Mesenchymal stem cell (in vitro differentiated cells and primary cell): ENCODE measurements around the gene TRO.

ENCODE experiments used
- DNase-seq: peaks from one replicate; pipeline ENCODE4 v3.0.0-alpha.2; 2013
- H2AFZ ChIP-seq: one replicate; pipeline ENCODE4 v1.6.1; 2013; ENCODE audit warnings: low read depth, mild to moderate bottlenecking, control low read depth, inconsistent platforms, low read length, moderate library complexity
- H2AK5ac ChIP-seq: 2 replicates; pipeline ENCODE4 v1.6.1; 2013; ENCODE audit warnings: low read length, moderate library complexity, mild to moderate bottlenecking, inconsistent platforms; ENCODE audit not compliant: severe bottlenecking
- H2BK120ac ChIP-seq: one replicate; pipeline ENCODE4 v1.6.1; 2013; ENCODE audit warnings: low read depth, mild to moderate bottlenecking, inconsistent platforms, low read length, moderate library complexity
- H2BK12ac ChIP-seq, 2 experiments: one replicate each; pipeline ENCODE4 v1.6.1; 2013; ENCODE audit warnings: inconsistent platforms in 2 of 2, low read length in 2 of 2, mild to moderate bottlenecking in 2 of 2, moderate library complexity in 2 of 2, control low read depth in 1 of 2
- H2BK15ac ChIP-seq: one replicate; pipeline ENCODE4 v1.6.1; 2013; ENCODE audit warnings: mild to moderate bottlenecking, low read depth, inconsistent platforms; ENCODE audit not compliant: poor library complexity, severe bottlenecking
- H2BK5ac ChIP-seq: 2 replicates; pipeline ENCODE4 v1.6.1; 2013; ENCODE audit warnings: low read depth, mild to moderate bottlenecking, low read length, control low read depth, inconsistent platforms; ENCODE audit not compliant: poor library complexity, severe bottlenecking
- H3K14ac ChIP-seq, 2 experiments: one replicate each; pipeline ENCODE4 v1.6.1; 2013; ENCODE audit warnings: inconsistent platforms in 2 of 2, low read length in 2 of 2, control low read depth in 1 of 2, mild to moderate bottlenecking in 1 of 2, moderate library complexity in 1 of 2
- H3K18ac ChIP-seq, 2 experiments: one replicate each; pipeline ENCODE4 v1.6.1; 2013; ENCODE audit warnings: inconsistent platforms in 2 of 2, low read length in 2 of 2, control low read depth in 1 of 2, low read depth in 1 of 2, mild to moderate bottlenecking in 1 of 2
- H3K23ac ChIP-seq, 2 experiments: one replicate each; pipeline ENCODE4 v1.6.1; 2013; ENCODE audit warnings: inconsistent platforms in 2 of 2, low read length in 2 of 2, mild to moderate bottlenecking in 2 of 2, moderate library complexity in 2 of 2, control low read depth in 1 of 2
- H3K27ac ChIP-seq: 2 replicates; pipeline ENCODE4 v1.5.1; 2013; ENCODE audit warnings: mild to moderate bottlenecking, moderate library complexity, low read length, control low read depth, inconsistent platforms; ENCODE audit not compliant: poor library complexity, severe bottlenecking
- H3K27me3 ChIP-seq, 2 experiments: 2 replicates each; pipeline versions ENCODE4 v1.6.1 to v1.7.0; 2013; ENCODE audit warnings: low read length in 2 of 2, mild to moderate bottlenecking in 2 of 2, moderate library complexity in 2 of 2, control low read depth in 1 of 2, inconsistent platforms in 1 of 2; ENCODE audit not compliant: control insufficient read depth in 1 of 2, insufficient read depth in 1 of 2
- H3K36me3 ChIP-seq, 2 experiments: 2 replicates each; pipeline versions ENCODE4 v1.6.1 to v1.7.0; 2013; ENCODE audit warnings: low read length in 2 of 2, control low read depth in 1 of 2, inconsistent platforms in 1 of 2, low read depth in 1 of 2, mild to moderate bottlenecking in 1 of 2; ENCODE audit not compliant: insufficient read depth in 2 of 2, control insufficient read depth in 1 of 2
- H3K4ac ChIP-seq, 2 experiments: one replicate each; pipeline ENCODE4 v1.6.1; 2013; ENCODE audit warnings: inconsistent platforms in 2 of 2, low read length in 2 of 2, mild to moderate bottlenecking in 2 of 2, moderate library complexity in 2 of 2, control low read depth in 1 of 2, low read depth in 1 of 2
- H3K4me1 ChIP-seq: 2 replicates; pipeline ENCODE4 v1.6.1; 2013; ENCODE audit warnings: low read depth, low read length, control low read depth; ENCODE audit not compliant: control insufficient read depth, insufficient read depth
- H3K4me2 ChIP-seq: 2 replicates; pipeline ENCODE4 v1.6.1; 2013; ENCODE audit warnings: low read length, mild to moderate bottlenecking, inconsistent platforms; ENCODE audit not compliant: poor library complexity, severe bottlenecking
- H3K4me3 ChIP-seq, 2 experiments: 2 replicates each; pipeline versions ENCODE4 v1.5.1 to v1.7.0; 2013; ENCODE audit warnings: low read length in 2 of 2, mild to moderate bottlenecking in 2 of 2, control low read depth in 1 of 2, low read depth in 1 of 2; ENCODE audit not compliant: insufficient read depth in 1 of 2
- H3K79me1 ChIP-seq: replicated peaks from 2 replicates; pipeline ENCODE4 v1.6.1; 2013; ENCODE audit warnings: mild to moderate bottlenecking, control low read depth, low read length, inconsistent platforms; ENCODE audit not compliant: poor library complexity, severe bottlenecking
- H3K9ac ChIP-seq: 2 replicates; pipeline ENCODE4 v1.7.0; 2013; ENCODE audit warnings: mild to moderate bottlenecking, low read length, moderate library complexity
- H3K9me3 ChIP-seq: 2 replicates; pipeline ENCODE4 v1.7.0; 2013; ENCODE audit warnings: mild to moderate bottlenecking, low read length; ENCODE audit not compliant: control insufficient read depth
- H4K8ac ChIP-seq: one replicate; pipeline ENCODE4 v1.6.1; 2013; ENCODE audit warnings: inconsistent platforms, mild to moderate bottlenecking, low read length, moderate library complexity
- H4K91ac ChIP-seq: one replicate; pipeline ENCODE4 v1.6.1; 2013; ENCODE audit warnings: mild to moderate bottlenecking, low read length, inconsistent platforms
- WGBS: methylation state at CpG from one replicate; pipeline ENCODE4 v1.1.7; 2013; ENCODE audit warnings: mixed read lengths; 5-methylcytosine and 5-hydroxymethylcytosine counted together

TRO gene

DNA sequence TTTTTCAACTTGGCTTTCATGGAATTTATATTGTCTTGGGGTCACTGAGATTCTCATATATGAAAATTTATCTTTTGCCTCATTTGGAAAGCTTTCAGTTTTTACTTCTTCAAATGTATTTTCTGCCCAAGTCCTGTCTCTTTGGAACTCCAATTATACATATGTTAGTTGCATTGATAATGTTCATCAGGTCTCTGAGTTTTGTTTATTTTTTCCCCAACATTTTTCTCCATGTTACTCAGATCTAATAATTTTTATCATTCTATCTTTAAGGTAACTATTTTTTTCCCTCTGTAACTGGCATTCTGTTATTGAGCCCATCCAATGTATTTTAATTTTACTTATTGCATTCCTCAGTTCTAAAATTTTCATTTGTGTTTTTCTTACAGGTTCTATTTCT lies 10.7 kb upstream of the TRO start:
- Histone ChIP-seq H3K36me3 (no peaks in the 10 kb centered on the region), H3K23ac (no peak overlapping the region), H2BK12ac (no peak overlapping the region), H2BK5ac (no peak overlapping the region), H3K9me3 (peaks cover 22% of the 10 kb centered on the region), H2BK15ac (no peak overlapping the region), H2AFZ (no peak overlapping the region), H3K14ac (no peak overlapping the region), H3K4me2 (no peak overlapping the region), H3K4ac (no peak overlapping the region), H3K18ac (no peak overlapping the region), H3K27ac (no peak overlapping the region), H3K4me1 (no peaks in the 10 kb centered on the region), H3K79me1 (no peaks in the 10 kb centered on the region), H3K27me3 (no peaks in the 10 kb centered on the region), H4K91ac (no peak overlapping the region), H3K9ac (no peak overlapping the region), H4K8ac (no peak overlapping the region), H2AK5ac (no peak overlapping the region), H3K4me3 (no peak overlapping the region), H2BK120ac (no peak overlapping the region)
- DNase-seq, result no peak

DNA sequence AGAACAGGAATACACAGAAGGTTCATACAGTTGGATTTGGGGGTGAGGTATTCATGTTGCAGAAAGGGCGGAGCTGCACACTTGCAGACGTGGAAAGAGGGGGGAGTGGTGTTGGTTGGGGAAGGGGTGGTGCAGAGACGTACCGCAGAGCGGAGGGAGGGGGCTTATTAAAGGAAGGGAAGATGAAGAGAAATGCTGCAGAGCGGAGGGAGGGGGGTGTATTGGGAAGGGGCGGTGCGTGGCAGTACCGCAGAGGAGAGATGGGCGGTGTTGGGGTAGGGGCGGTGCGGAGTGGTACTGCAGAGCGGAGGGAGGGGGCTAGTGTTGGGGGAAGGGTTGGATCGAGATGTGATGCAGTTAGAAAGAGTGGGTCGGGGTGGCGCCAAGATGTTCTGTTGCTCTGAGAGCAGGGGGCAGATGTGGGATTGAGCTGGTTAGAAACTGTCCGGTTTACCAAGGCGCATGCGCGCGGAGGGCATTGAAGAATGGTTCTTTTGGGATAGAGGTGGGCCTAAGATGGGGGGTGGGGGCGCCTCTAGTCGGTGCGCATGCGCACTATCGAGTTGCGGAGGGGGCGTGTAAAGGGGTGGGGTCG lies 900 bp downstream of the TRO start:
- H3K9me3 ChIP-seq, result no peaks in the 10 kb centered on the region
- peak overlapping the region; percentile 17 for H4K8ac ChIP-seq
- under 1% methylated on average over 24 of the region's 29 CpGs for WGBS
- no peak overlapping the region for H2BK5ac ChIP-seq
- H2BK15ac ChIP-seq, result no peak overlapping the region
- H3K27me3 ChIP-seq, result peaks cover 0 to 9% of the 10 kb centered on the region in 2 experiments
- no peak overlapping the region for H2BK12ac ChIP-seq
- no peak overlapping the region for H2AFZ ChIP-seq
- no peak overlapping the region for H2BK120ac ChIP-seq
- H3K18ac ChIP-seq, result peak overlapping the region in 1 of 2 experiments; percentile 71
- H3K36me3 ChIP-seq, result peaks cover 21 to 35% of the 10 kb centered on the region in 2 experiments
- H3K23ac ChIP-seq, result no peak overlapping the region
- peaks cover 19% of the 10 kb centered on the region for H3K79me1 ChIP-seq
- no peak overlapping the region for H4K91ac ChIP-seq
- peak overlapping the region; percentile 60 to 84 for H3K4me3 ChIP-seq
- H3K14ac ChIP-seq, result no peak overlapping the region
- peaks cover 5% of the 10 kb centered on the region for H3K4me1 ChIP-seq
- peak overlapping the region; percentile 31 for H3K27ac ChIP-seq
- DNase-seq, result peak; percentile 74
- no peak overlapping the region for H3K4ac ChIP-seq
- H3K9ac ChIP-seq, result peak overlapping the region; percentile 81
- H3K4me2 ChIP-seq, result peak overlapping the region; percentile 67
- H2AK5ac ChIP-seq, result no peak overlapping the region

DNA sequence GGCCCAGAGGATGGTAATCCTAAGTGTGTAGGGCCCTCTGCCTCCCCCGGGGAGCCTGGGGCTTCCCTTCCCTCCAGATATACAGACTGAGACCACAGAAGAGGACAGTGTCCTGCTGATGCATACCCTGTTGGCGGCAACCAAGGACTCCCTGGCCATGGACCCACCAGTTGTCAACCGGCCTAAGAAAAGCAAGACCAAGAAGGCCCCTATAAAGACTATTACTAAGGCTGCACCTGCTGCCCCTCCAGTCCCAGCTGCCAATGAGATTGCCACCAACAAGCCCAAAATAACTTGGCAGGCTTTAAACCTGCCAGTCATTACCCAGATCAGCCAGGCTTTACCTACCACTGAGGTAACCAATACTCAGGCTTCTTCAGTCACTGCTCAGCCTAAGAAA lies 1.9 kb downstream of the TRO start:
- H3K79me1 ChIP-seq, result peaks cover 20% of the 10 kb centered on the region
- H3K4me1 ChIP-seq, result peaks cover 5% of the 10 kb centered on the region
- H3K14ac ChIP-seq, result no peak overlapping the region
- no peak overlapping the region for H3K4ac ChIP-seq
- no peak overlapping the region for H2AK5ac ChIP-seq
- WGBS, result 100% methylated on average over 3 of the region's 3 CpGs
- no peak overlapping the region for H2BK12ac ChIP-seq
- no peak overlapping the region for H4K91ac ChIP-seq
- peaks cover 26 to 45% of the 10 kb centered on the region in 2 experiments for H3K36me3 ChIP-seq
- H3K27me3 ChIP-seq, result peaks cover 0 to 9% of the 10 kb centered on the region in 2 experiments
- H3K18ac ChIP-seq, result no peak overlapping the region
- H2BK15ac ChIP-seq, result no peak overlapping the region
- H2BK5ac ChIP-seq, result no peak overlapping the region
- H2BK120ac ChIP-seq, result no peak overlapping the region
- no peak overlapping the region for H3K9ac ChIP-seq
- DNase-seq, result no peak
- H3K27ac ChIP-seq, result no peak overlapping the region
- peaks cover 1% of the 10 kb centered on the region for H3K9me3 ChIP-seq
- no peak overlapping the region for H2AFZ ChIP-seq
- H4K8ac ChIP-seq, result no peak overlapping the region
- no peak overlapping the region for H3K23ac ChIP-seq
- no peak overlapping the region for H3K4me2 ChIP-seq
- H3K4me3 ChIP-seq, result no peak overlapping the region

DNA sequence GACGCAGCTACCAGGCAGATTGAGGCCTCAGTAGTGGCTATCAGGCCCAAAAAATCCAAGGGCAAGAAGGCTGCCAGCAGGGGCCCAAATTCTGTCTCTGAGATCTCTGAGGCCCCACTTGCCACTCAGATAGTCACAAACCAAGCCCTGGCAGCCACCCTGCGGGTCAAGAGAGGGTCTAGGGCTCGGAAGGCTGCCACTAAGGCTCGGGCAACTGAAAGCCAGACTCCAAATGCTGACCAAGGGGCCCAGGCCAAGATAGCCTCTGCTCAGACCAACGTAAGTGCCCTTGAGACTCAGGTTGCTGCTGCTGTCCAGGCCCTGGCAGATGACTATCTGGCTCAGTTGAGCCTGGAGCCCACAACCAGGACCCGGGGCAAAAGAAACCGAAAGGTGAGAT lies 2.8 kb downstream of the TRO start:
- Histone ChIP-seq H2BK120ac (no peak overlapping the region), H4K91ac (no peak overlapping the region), H3K9me3 (peaks cover 6% of the 10 kb centered on the region), H3K9ac (no peak overlapping the region), H3K4me2 (no peak overlapping the region), H2BK12ac (no peak overlapping the region), H3K14ac (no peak overlapping the region), H3K27me3 (peaks cover 0 to 9% of the 10 kb centered on the region in 2 experiments), H3K36me3 (peaks cover 31 to 48% of the 10 kb centered on the region in 2 experiments), H3K23ac (no peak overlapping the region), H3K79me1 (peaks cover 21% of the 10 kb centered on the region), H2BK5ac (no peak overlapping the region), H2BK15ac (no peak overlapping the region), H3K18ac (no peak overlapping the region), H2AK5ac (no peak overlapping the region), H2AFZ (no peak overlapping the region), H3K4me1 (peaks cover 5% of the 10 kb centered on the region), H3K27ac (no peak overlapping the region), H3K4ac (no peak overlapping the region), H4K8ac (no peak overlapping the region), H3K4me3 (no peak overlapping the region)
- no peak for DNase-seq
- WGBS, result 97% methylated on average over 5 of the region's 7 CpGs
